OCI-M2 (cell line): ENCODE measurements around the gene MOCOS.

Source experiments
- DNase-seq: peaks from one replicate; lab custom pipeline; 2025; ENCODE audit not compliant: unreplicated experiment; lab: John Stamatoyannopoulos, UW

MOCOS gene

GRCh38 chr18:36176711-36177110, 10.6 kb upstream of the MOCOS start:
- no peak for DNase-seq

GRCh38 chr18:36177913-36178312, 9.4 kb upstream of the MOCOS start:
- no peak for DNase-seq

DNA sequence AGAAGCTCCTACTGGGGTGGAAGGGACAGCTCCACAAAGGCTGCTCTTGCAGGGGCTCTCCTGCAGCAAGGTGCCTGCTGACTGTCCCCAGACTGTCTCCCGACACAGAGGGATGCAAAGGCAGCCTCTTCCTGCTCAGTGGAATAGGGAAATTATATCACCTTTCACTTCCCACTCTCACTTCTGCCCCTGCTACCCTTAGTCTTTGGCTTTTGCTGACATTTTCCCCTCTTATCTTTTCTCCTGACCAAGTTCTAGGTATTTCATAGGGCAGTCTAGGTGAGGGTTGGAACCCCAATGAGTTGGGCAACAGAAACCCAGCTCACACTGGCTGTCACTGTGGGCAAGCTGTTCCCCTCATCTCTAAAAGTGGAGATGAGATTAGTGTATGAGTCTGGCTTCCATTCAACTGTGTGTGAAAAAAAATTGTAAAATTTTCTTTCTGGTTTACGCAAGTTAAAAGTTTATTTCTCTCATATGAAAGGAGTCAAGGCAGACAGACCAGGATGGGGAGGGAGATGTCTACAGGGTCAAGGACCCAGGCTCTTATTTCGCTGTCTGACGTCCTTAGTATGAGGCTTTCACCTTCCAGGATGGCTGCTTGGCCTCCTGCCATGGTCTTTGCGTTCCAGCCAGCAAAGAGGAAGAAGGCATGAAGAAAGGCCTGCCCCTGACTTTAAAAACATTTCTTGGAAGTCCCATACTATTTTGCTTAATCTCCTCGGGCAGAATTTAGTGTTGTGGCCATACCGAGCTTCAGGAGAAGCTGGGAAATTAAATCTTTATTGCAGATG, 7.5 kb upstream of the MOCOS start:
- DNase-seq = no peak

GRCh38 chr18:36181441-36181840, 5.9 kb upstream of the MOCOS start:
- no peak for DNase-seq

DNA sequence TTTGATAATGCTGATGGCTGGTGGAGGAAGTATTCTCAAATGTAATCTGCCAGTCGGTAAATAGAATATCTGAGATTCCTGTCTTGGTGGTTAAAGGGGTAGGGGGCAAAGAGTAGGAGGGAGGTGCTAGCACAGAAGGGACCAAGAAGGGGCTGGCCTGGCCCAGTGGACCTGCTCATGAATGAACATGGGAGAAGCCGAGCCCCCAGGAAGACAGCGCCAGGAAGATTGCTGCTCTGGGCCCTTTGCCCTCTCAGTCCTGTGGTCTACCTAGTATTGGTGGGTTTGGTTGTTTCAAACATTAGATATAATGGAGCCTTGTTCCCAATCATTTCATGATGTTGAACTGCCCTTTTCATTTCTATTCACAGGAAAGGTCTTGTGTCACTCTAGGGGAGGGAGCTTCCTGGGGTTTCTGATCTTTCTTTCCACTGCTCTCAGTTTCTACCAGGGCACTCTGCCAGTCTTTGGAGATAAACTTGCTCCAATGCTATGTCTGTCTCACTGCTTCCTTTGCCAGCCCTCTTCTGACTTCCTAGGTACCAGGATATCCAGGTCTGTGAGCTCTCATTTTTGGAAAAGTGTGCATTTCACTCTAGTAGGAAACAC, 5.3 kb upstream of the MOCOS start:
- no peak for DNase-seq

- DNase-seq = no peak
Observed at GRCh38 chr18:36183033-36183432, 4.3 kb upstream of the MOCOS start.

DNA sequence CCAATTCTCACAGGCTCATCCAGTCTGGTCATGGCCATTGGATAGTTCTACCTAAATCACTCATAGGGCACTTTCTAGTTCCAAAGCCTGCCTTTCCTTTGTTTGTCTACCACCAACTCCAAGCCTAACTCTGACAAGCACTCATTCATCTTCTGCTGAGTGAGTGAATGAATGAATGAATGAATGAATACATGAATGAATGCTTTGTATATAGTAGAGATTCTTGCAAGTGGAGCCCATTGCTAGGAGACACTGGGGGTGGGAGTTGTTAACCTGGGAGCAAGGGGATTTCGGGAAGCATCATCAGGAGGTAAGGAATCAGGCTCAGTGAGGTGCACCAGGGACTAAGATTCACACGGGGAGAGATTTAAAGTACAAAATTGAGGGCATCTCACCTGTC, 3.3 kb upstream of the MOCOS start:
- DNase-seq = no peak

- DNase-seq = no peak
Observed at GRCh38 chr18:36185157-36185556, 2.1 kb upstream of the MOCOS start.

DNA sequence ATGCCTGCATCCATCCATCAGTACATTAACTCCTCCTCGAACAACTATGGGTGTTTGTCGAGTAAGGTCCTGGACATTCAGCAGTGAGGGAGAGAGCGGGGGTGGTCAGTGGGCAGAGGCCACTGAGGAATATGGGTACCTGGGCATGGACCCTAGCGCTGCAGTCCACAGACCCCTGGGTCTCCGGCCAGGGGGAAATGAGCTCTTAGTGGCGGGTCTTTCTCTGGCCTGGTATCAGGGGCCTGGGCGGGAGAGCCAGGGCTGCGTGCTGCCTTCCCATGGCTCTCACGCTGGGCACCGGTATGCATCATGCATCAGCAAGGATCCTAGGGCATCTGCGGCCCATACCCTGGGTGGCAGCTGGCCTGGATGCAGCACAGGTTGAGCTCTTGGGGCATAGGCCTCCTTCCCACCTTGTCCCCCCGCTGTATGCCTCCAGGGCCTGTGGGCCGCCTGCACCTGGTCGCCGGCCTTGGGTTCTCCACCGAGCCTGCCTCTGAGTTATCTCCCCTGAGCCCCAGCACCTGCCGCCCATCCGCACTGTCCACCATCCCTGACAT, 1.3 kb upstream of the MOCOS start:
- DNase-seq = no peak

DNA sequence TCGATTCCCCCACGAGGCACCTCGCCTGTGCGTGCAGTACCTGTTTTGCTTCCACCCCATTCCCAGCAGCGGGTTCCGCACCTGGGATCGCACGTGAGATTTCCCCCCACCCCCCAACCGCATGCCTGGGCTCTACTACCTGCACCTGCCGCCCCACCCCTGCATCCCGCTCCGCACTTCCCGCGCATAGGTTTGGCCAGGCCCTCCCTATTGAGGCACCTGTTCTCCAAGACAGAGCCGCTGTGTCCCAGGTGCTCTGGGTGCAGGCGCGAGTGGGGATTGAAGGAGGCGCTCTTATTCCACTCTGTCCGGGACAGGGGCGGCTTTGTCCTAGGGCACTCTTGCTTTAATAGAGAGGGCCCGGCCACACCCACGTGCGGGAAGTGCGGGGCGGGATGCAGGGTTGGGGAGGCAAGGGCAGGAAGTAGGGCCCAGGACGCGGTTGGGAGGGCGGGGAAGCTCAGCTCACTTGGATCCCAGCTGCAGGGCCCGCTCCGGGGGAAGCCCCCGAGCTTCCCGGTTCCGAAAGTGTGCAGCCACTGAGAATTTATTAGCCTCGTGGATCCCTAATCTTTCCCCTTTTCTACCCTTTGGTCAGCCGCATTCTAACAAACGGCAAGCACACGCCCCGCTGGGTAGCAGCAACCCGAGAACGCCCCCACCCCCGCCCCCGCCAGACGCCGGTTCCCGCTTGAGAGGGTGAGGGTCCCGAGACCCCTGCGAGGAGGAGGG, 670 bp upstream of the MOCOS start:
- no peak for DNase-seq

DNA sequence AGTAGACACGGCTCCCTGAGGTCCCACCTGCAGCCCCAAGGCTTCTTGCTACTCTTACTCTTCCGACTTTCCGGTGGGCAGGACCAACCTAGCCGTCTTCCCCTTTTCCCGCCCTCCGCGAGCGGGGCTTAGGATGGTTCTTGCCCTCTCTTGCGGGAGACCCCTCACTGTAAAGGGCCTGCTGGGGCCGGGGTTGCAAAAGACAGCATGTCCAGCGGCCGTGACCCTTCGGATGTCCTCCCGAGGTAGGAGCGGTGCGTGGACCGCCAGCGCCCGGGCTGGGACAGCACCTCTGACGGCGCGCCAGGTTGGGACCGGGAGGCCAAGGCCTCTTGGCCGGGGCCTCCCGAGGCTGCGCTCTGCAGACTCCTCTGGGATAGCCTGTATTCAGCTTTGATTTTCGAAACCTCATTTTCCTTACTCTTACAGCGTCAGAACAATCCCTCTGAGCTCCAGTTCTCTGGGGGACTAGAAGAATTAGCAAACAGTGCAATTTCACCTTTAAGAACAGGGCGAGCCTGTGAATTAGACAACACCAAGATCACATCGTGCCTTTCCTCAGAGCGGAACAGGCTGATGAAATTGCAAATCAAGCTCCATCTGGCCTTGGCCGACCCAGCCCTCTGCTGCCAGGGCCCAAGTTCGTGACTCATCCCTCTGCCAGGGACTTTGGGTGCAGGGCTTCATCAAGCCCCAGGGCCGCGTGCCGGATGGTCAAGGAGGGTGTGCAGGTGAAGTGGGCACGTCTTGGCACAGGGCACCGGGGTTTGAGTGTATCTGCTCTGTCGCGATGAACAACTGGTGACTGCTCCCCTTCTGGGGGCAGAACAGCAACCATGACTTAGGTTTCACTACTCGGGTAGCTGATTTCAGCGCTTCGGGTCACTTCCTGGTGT, 777 bp downstream of the MOCOS start:
- DNase-seq = no peak

GRCh38 chr18:36188916-36189315, 1.6 kb downstream of the MOCOS start:
- no peak for DNase-seq

- no peak for DNase-seq
Observed at GRCh38 chr18:36189486-36189885, 2.2 kb downstream of the MOCOS start.

DNA sequence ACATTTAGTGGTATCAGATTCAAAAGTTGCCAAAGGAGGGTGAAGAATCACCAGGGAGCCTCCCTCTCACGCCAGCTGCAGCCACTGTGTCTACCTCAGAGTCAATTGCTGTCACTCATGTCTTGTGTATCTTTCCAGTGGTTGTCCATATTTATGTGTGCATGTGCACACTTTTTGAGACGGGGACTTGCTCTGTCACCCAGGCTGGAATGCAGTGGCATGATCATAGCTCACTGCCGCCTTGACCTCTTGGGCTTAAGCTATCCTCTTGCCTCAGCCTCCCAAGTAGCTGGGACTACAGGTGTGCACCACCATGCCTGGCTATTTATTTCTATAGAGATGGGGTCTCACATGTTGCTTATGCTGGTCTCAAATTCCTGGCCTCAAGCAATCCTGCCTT, 4.0 kb downstream of the MOCOS start:
- DNase-seq = no peak

GRCh38 chr18:36191711-36192110, 4.4 kb downstream of the MOCOS start:
- DNase-seq = no peak

GRCh38 chr18:36194600-36195315, 7.5 kb downstream of the MOCOS start:
- DNase-seq = no peak

GRCh38 chr18:36195427-36196122, 8.3 kb downstream of the MOCOS start:
- no peak for DNase-seq

GRCh38 chr18:36196238-36196995, 9.1 kb downstream of the MOCOS start:
- no peak for DNase-seq
